ENCODE results near the gene ACE.
A peak's percentile ranks its signal among the peaks of the same experiment; 100 is the strongest.

Gene ACE

DNA sequence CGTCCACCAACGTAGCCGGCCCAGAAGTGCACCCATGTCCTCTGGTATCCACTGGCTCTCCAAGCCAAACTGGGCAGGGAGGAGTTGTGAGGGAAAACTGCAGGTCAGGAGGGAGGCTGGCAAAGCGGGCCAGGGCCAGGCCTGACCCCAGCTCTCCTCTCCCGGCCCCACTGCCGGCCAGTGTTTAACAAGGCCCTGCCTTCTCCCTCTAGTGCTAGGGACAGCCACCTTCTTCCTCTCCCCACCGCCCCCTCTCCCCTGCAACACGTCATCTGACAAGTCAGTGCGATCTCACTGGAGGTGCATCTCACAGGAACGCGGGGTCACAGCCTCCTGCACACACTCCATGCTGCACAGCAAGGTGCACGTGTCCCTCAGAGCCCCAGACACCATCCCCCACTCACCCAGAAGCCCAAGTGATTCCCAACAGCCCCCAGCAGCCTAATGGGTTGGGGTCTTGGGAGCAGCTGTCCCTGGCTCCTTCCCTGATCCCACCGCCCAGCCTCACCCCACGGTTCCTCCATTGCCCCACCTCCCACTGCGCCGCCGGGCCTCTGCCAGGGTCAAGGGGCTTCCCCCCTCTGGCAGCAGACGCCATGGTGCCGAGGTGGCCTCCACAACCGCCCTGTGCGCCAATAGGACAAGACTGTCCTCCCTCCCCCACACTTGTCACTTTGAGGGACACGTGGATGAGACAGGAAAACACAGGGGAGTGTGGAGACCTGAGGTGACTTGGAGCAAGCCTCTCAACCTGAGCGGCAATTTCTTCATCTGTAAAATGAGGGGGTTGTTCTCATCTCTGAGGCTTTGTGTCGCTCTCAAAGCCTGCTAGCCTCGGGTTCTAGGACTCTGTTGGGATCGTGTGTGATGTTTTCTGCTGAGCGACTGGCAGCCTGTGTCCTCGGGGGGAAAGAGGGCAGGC lies 1.1 kb upstream of the ACE start:
- DNase-seq, result no peak

DNA sequence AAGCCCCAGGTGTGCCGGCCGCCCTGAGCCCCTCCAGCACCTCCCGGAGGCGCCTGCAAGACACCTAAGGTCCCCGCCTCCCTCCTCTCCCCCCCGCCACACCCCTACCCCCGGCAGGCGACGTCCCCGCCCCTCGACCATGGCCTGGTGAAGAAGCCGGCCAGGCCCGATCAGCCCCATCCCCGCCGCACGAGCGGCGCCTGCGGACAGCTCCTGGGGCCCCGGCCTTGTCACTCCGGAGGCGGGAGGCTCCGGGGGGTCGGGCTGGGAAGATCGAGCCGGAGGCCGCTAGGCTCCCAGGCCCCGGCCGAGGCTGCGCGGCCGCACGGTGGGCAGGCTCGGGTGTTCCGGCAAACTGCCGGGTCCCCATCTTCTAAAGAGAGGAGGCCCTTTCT lies 405 bp upstream of the ACE start:
- peak; percentile 19 for DNase-seq

DNA sequence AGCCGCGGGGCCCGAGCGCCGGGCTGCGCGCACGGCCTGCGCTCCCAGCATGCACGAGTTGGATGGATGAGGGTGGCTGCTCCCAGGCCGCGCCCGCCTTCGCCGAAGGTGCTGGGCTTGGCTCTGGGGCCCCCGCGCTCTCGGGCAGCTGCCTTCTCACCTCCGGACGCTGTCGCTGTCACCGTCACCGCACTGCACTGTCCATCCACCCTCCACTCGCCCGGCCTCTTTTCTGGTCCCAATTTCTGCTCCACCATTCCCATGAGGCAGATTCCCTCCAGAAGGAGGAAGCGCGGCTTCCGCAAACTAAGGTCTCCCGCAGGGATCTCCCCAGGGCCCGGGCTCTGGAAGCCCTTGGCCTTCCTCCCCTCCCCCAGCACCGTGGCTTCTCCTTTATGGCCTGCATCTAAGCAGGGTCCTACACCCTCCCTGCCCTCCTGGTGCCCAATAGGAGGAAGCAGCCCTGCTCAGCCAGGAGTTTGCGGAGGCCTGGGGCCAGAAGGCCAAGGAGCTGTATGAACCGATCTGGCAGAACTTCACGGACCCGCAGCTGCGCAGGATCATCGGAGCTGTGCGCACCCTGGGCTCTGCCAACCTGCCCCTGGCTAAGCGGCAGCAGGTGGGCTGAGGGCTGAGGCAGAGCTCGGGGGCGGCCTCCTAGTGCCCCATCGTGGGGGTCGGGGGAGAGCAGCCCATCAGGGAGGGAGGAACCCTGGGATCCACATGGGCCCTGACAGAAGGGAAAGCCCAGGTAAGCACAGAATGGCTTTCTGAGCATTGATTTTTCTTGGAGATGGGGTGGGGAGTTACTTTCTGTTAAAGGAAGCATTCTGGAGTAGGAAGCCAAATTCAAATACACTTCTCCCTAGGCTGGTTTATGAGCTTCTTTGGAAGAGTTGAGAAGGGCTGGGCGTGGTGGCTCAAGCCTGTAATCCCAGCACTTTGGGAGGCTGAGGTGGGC lies 899 bp downstream of the ACE start:
- DNase-seq, result no peak

DNA sequence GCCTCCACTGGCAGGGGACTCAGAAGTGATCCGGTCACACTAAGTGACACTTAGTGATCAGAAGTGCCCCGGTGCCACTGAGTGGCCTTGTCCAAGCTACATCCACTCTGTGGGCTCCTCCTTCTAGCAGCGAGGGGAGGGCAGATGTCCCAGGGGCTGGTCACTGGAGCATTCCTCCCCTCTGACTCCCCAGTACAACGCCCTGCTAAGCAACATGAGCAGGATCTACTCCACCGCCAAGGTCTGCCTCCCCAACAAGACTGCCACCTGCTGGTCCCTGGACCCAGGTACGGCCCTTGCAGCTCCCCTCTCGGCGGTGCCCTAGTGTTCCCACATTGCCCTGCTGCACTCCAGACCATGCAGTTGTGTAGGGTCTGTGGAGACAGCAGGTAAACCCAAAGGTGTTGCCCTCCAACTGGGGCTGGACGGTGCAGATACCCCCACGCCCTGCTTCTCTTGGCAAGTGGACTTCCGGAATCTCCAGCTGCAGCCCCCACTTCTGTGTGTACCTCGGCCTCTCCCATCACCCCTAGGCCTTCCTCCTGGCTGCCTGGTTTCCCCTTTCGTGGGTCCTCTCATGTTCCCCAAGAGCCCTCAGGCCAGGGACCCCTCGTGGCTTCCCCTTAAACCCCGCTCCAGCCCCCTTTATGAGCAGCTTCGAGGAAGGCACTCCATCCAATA lies 2.1 kb downstream of the ACE start:
- DNase-seq, result peak; percentile 83

DNA sequence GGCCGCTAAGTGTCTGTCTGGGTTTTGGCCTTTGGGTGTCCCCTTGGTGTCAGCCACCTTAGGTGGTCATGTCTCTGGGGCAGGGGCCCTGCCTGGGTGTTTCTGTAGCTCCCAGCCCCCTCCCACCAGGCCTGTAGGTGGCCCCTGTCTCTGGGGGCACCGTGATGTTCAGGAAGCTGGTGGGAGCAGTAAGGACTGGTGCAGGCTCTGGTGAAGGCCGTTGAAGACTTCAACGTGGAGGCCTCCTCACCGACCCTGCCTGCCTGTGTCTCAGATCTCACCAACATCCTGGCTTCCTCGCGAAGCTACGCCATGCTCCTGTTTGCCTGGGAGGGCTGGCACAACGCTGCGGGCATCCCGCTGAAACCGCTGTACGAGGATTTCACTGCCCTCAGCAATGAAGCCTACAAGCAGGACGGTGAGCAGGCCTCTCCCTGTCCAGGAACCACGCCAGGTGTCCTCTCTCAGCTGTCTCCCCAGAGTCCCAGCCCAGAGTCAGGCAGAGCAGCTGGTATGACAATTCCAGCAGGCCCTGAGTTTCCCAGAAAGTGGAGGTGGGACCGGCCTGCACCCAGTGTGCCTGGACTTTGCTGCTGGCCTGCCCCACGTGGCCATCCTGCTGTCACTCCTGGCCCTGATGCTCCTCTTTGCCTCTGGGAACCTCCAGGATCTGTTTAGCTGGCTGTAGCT lies 2.8 kb downstream of the ACE start:
- no peak for DNase-seq

DNA sequence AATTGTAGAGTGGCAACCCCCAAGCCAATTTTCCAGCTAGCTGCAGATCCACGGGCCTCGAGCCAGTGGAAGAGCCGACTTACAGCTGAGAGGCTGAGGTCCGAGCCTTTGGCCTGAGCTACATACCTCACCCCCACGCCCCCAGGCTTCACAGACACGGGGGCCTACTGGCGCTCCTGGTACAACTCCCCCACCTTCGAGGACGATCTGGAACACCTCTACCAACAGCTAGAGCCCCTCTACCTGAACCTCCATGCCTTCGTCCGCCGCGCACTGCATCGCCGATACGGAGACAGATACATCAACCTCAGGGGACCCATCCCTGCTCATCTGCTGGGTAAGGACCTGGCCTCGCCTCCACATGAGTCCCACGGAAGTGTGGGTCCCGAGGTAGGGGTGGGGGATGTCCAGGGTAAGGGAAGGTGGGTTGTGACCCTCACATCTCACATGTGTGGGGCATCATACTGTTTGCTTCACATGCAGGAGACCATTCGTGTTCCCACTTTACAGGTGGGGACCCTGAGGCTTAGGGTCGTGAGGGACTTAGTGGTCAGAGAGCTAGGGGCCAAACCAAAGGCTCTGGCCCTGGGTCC lies 3.4 kb downstream of the ACE start:
- DNase-seq, result no peak

DNA sequence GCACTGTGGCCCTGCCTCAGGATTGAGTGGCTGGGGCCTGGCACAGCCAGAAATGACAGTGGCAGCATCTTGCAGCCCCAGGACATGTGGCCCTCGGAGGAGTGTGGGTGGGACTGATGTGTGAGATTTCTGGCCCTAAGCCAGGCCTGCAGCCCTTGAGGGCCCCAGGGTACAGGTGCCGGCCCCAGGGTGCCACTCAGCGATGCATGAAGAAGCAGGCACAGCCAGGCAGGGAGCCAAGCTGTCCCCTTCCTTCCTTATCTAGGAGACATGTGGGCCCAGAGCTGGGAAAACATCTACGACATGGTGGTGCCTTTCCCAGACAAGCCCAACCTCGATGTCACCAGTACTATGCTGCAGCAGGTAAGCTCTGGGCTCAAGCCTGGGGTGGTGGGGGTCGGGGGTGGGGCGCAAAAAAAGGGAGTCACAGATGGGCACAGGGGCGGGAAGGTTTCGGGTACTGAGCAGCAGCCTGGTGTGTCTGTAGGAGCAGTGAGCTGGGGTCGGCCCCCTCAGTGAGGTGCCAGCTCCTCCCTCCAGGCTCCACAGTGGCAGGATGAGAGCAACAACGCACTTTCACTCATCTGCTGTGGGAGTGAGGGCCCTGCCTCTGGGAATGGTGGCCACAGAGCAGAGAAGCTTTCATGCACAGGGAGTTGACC lies 4.1 kb downstream of the ACE start:
- no peak for DNase-seq

DNA sequence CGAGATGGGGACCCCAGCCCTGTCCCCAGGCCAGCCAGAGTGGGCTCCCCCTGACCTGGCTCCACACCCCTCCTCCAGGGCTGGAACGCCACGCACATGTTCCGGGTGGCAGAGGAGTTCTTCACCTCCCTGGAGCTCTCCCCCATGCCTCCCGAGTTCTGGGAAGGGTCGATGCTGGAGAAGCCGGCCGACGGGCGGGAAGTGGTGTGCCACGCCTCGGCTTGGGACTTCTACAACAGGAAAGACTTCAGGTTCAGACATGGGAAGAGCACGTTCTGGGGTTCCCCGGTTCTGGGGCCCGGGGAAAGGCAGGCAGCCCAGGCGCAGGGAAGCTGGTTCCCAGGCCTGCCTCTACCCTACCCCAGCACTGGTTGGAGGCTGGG lies 4.6 kb downstream of the ACE start:
- no peak for DNase-seq

DNA sequence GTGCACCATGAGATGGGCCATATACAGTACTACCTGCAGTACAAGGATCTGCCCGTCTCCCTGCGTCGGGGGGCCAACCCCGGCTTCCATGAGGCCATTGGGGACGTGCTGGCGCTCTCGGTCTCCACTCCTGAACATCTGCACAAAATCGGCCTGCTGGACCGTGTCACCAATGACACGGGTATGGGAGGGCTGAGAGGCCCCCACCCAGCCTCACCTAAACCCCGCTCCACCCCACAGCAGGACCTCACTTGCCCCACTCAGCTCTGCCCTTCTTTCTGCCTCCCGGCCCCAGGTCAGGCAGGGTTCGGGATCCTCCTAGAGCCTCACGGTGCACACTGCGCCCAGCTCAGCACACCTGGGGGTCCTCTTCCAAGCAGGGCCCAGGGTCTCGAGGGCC lies 5.6 kb downstream of the ACE start:
- no peak for DNase-seq

DNA sequence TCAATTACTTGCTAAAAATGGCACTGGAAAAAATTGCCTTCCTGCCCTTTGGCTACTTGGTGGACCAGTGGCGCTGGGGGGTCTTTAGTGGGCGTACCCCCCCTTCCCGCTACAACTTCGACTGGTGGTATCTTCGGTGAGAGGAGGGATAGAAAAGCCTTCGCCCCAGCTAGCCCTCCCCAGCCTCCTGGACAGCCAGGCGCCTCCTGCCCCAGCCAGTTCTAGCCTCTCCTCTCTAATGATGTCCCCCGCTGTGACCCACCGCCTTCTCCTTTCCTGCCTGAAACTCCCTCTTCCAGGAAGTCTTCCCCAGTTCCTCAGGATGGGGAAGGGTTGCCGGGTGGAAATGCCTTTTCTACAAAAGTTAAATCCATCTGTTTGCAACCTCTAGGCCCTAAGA lies 6.2 kb downstream of the ACE start:
- no peak for DNase-seq

DNA sequence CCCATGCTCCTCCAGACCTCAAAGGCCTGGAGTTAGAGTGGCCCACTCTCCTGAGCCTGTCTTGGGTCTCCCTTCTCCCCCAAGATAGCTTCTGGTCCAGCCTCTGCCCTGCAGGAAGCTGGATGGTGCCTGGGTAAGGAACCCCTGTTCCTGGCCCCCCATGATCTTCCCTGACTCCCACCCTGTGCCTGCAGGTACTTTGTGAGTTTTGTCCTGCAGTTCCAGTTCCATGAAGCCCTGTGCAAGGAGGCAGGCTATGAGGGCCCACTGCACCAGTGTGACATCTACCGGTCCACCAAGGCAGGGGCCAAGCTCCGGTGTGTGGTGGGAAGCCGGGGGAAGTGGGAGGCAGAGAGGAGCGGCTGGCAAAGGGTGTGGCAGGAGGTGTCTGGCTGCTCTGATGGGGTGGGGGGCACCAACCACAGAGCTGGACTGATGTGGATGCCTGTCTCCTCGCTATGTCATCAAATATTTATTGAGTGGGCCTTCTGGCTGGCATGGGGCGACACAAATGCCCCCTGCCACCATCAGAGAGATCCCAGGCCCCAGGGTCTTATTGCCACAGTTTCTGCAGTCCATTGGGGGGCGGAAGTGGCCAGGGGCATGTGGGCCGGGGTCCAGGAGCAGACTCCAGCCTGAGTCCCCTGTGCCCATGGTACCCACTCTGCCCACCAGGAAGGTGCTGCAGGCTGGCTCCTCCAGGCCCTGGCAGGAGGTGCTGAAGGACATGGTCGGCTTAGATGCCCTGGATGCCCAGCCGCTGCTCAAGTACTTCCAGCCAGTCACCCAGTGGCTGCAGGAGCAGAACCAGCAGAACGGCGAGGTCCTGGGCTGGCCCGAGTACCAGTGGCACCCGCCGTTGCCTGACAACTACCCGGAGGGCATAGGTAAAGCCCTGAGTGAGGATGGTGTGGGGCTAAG lies 7.1 kb downstream of the ACE start:
- no peak for DNase-seq

DNA sequence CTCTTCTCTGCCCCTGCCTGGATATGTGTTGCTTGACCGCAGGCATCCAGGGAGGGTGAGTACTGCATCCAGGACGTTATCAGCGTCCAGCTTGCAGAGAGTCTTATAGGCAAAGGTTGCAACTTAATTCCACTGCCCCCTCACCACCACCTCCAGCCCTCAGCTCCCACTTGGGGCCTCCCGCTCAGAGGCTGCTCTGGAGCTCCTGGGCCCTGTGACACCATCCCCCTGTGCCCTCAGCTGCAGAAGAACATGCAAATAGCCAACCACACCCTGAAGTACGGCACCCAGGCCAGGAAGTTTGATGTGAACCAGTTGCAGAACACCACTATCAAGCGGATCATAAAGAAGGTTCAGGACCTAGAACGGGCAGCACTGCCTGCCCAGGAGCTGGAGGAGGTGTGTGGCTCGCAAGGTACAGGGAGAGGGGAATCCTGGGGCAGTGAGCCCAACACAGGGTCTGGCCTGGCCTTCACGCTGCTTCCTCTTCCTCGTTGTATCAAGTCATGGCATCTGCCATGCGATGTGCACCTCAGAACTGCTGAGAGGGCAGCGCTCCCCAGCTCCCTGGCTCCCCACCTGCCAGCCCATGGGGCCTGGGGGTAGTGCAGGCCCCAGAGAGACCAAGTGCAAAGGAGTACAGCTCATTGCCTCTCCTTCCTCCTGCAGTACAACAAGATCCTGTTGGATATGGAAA lies 9.6 kb downstream of the ACE start:
- DNase-seq, result no peak

DNA sequence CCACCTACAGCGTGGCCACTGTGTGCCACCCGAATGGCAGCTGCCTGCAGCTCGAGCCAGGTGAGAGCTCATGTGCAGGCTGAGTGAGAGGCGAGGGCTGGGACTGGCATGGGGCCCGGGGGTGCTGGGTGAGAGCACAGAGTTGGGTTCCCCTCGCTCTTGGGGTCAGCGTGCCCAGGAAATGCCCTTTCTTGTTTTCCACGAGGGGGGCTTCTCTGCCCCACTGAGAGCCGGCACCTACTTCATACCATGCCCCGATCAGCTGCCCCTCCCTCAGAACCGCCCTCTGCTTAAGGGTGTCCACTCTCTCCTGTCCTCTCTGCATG lies 10.1 kb downstream of the ACE start:
- no peak for DNase-seq

DNA sequence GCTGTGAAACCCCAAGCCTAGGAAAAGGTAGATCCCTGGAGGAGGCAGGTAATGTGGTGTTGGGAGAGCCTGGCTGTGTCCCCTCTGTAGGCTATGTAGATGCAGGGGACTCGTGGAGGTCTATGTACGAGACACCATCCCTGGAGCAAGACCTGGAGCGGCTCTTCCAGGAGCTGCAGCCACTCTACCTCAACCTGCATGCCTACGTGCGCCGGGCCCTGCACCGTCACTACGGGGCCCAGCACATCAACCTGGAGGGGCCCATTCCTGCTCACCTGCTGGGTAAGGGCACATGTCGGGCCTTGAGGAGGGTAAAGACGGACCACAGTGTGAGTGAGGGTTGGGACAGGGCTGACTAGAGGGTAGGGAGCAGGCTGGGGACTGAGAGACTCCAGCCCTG lies 12.0 kb downstream of the ACE start:
- no peak for DNase-seq

DNA sequence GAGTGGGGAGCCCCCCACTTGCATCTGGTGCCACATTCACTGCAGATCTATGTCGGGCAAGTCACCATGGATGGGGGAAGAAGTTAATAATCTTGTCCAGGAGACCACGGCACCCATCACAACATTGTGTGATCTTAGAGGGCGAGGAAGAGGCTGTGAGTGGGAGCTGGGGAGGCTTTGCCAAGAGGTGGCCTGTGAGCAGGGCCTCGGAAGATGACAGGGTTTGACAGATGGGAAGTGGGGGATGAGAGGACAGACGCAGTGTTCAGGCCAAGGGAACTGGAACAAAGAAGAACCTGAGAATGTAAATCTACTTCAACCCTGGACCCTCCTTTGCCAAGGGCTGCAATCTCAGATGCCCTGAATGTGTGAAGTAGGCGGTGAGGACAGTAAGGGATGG lies 12.4 kb downstream of the ACE start:
- no peak for DNase-seq

DNA sequence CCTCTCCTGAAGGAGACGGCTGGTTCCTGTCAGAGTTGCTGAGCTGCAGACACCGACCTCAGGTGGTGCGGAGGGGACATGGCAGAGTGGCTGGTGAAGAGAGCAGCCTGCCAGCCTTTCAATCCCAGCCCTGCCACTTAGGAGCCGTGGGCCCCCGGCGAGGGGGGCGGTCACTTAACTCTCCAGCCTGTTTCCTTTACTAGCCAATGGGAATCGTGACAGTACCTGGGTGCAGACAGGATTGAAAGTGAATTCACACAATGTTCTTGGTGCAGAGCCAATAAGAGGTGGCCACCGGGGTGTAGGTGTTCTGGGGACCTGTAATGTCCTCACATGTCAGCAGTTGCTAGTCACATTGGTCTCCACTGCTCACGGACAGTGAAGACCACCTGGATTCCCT lies 13.5 kb downstream of the ACE start:
- DNase-seq, result no peak

DNA sequence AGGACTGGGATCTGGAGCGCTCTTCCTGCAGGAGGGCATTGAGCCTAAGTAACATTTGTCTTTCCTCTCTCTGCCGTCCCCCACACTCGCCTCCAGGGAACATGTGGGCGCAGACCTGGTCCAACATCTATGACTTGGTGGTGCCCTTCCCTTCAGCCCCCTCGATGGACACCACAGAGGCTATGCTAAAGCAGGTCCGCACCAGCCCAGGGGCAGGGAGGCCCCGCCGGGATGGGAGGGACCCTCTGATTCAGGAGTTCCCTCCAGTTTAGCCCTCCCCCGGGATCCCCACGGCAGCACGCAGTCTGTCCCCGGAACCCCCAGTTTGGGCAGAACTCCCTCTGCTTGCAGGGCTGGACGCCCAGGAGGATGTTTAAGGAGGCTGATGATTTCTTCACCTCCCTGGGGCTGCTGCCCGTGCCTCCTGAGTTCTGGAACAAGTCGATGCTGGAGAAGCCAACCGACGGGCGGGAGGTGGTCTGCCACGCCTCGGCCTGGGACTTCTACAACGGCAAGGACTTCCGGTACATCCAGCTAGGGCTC lies 14.1 kb downstream of the ACE start:
- no peak for DNase-seq

DNA sequence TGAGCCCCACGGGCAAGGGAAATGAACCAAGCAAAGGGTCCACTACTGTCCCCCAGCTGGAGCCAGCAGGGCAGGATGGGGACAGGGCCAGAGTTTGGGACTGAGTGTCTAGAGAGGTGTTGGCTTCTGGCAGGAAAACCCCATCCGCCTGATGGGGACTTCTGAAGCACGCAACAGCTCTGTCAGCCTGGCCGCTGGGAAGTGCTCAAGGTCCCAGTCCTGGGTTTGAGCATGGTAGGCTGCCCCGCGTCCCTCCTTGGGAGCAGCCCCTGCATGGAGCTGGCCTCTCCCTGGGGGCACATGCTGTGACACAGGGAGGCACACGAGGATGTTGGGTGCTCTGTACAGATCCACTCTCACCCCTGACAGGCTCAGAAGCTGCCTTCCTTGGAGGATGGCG lies 14.6 kb downstream of the ACE start:
- no peak for DNase-seq

DNA sequence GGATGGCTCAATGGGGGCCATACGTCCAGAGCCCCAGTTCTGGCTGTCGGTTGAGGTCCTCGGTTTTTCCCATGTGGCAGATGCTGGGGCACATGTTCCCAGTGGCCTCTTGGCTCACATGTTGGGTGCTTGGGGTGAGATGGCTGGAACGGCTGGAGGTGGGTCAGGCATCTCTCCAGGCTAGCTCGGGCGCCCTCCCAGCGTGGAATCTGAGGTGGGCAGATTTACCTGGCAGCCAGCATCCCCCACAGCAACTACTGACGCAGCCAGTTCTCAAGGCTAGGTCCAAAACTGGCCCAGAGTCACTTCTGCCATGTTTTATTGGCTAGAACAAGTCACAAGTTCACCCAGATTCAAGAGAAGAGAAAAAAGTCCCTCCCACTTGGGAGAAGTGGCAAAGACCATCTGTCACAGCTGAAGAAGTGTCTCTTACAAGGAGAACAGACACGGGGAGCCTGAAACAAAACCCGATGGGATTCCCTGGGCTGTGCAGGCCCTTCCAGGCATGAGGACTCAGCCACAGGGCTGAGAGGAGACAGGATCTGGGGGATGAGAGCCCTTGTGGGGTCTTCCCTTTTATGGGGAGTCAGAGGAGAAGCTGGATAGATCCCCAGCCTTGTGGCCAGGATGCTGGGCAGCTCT lies 15.2 kb downstream of the ACE start:
- DNase-seq, result no peak

Data from CD4-positive, alpha-beta T cell treated with Interleukin-21 for 1 hour (primary cell).